Measurements from ENCODE around the gene EYA2. TPM values are rescaled to one million over a fixed set of nuclear protein-coding genes. Genes with fewer than 3 reads are reported as not detected.

EYA2 gene
- total and polyA plus RNA-seq, 2 donors from 2014 or later, result 2.6 to 7.9 TPM

GRCh38 chr20:47032933-47033578 is 138.4 kb downstream of the EYA2 start:
- no peak for TF ChIP-seq CTCF (IDR thresholded peaks at IDR 0.05; ENCODE audit: borderline replicate concordance, extremely low read depth, insufficient read depth)
- Histone ChIP-seq H3K9ac (ENCODE audit: low read length in 3 of 3) (no peak overlapping the region), H3K4me3 (ENCODE audit: low read length in 3 of 3) (no peak overlapping the region), H3K27ac (ENCODE audit: low read depth in 2 of 2, low read length in 2 of 2) (no peak overlapping the region), H3K27me3 (ENCODE audit: control insufficient read depth, insufficient read depth, low read length) (no peaks in the 10 kb centered on the region), H3K4me1 (ENCODE audit: control insufficient read depth in 2 of 3, insufficient read depth in 2 of 3, low read depth in 1 of 3, low read length in 3 of 3) (no peaks in the 10 kb centered on the region), H3K36me3 (ENCODE audit: control insufficient read depth in 2 of 3, insufficient read depth in 3 of 3, low read length in 3 of 3) (peaks cover 0 to 6% (median 0%) of the 10 kb centered on the region in 3 donors), H3K9me3 (ENCODE audit: control insufficient read depth in 2 of 3, insufficient read depth in 1 of 3, low read length in 3 of 3) (peaks cover 0 to 6% (median 2%) of the 10 kb centered on the region in 3 donors)
- intact Hi-C loops (cut with DNase I), result no loop called here
- DNase-seq (no peak), FAIRE-seq (no peak)

DNA sequence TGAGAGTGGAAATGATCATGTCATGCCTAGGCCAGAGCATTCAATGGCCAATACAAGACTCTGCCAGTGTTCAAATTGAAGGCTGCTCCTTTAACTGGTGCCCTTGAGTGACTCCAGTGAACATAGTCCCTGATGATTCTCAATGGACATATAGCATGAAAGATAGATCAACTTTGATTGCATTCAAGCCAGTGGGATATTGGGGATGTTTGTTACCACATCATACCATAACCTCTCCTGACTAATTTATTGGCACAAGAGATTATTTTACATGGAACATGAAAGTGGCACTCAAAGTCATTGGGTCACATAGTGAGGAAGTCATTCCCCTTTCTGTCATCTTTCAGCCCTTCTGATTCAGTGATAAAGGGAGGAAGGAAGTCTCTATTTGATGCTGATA is 139.0 kb downstream of the EYA2 start:
- no peak overlapping the region for H3K4me3 ChIP-seq (ENCODE audit: low read length in 3 of 3)
- no peaks in the 10 kb centered on the region for H3K4me1 ChIP-seq (ENCODE audit: control insufficient read depth in 2 of 3, insufficient read depth in 2 of 3, low read depth in 1 of 3, low read length in 3 of 3)
- no peaks in the 10 kb centered on the region for H3K27me3 ChIP-seq (ENCODE audit: control insufficient read depth, insufficient read depth, low read length)
- FAIRE-seq (no peak), DNase-seq (no peak)
- no peak overlapping the region for H3K27ac ChIP-seq (ENCODE audit: low read depth in 2 of 2, low read length in 2 of 2)
- TF ChIP-seq CTCF (IDR thresholded peaks at IDR 0.05; ENCODE audit: borderline replicate concordance, extremely low read depth, insufficient read depth), result no peak
- H3K9ac ChIP-seq (ENCODE audit: low read length in 3 of 3), result no peak overlapping the region
- peaks cover 0 to under 1% (median 0%) of the 10 kb centered on the region in 3 donors for H3K36me3 ChIP-seq (ENCODE audit: control insufficient read depth in 2 of 3, insufficient read depth in 3 of 3, low read length in 3 of 3)
- intact Hi-C loops (cut with DNase I), result no loop called here
- H3K9me3 ChIP-seq (ENCODE audit: control insufficient read depth in 2 of 3, insufficient read depth in 1 of 3, low read length in 3 of 3), result peaks cover 0 to 2% (median 0%) of the 10 kb centered on the region in 3 donors

- no peak for TF ChIP-seq CTCF (IDR thresholded peaks at IDR 0.05; ENCODE audit: borderline replicate concordance, extremely low read depth, insufficient read depth)
- FAIRE-seq (no peak), DNase-seq (no peak)
- intact Hi-C loops (cut with DNase I), result no loop called here
- Histone ChIP-seq H3K4me1 (ENCODE audit: control insufficient read depth in 2 of 3, insufficient read depth in 2 of 3, low read depth in 1 of 3, low read length in 3 of 3) (no peaks in the 10 kb centered on the region), H3K9ac (ENCODE audit: low read length in 3 of 3) (no peak overlapping the region), H3K36me3 (ENCODE audit: control insufficient read depth in 2 of 3, insufficient read depth in 3 of 3, low read length in 3 of 3) (no peaks in the 10 kb centered on the region), H3K4me3 (ENCODE audit: low read length in 3 of 3) (no peak overlapping the region), H3K27ac (ENCODE audit: low read depth in 2 of 2, low read length in 2 of 2) (no peak overlapping the region), H3K27me3 (ENCODE audit: control insufficient read depth, insufficient read depth, low read length) (no peaks in the 10 kb centered on the region), H3K9me3 (ENCODE audit: control insufficient read depth in 2 of 3, insufficient read depth in 1 of 3, low read length in 3 of 3) (peaks cover 0 to 2% (median 0%) of the 10 kb centered on the region in 3 donors)
These were observed 140.5 kb downstream of the EYA2 start for GRCh38 chr20:47035026-47035590.

Measured in kidney (tissue), 14 donors.